ENCODE data around the gene RPTOR.

GRCh38 chr17:80659651-80660050 is 115.0 kb downstream of the RPTOR start:
- TF ChIP-seq CTCF (conservative IDR thresholded peaks at IDR 0.05 in 1 of 2, IDR thresholded peaks at IDR 0.05 in 1 of 2; ENCODE audit: low read depth in 1 of 2, low read length in 2 of 2), result no peak
- no peak for TF ChIP-seq EZH2 (IDR thresholded peaks at IDR 0.05; ENCODE audit: low read length, missing control alignments)
